T-helper 2 cell treated with Interferon-gamma antibody and Interleukin-4, amounts not matched to agents 100 ng/mL and 5 ng/mL, for 36 hours (primary cell): ENCODE data around the gene OR13G1. TPM values are rescaled to one million over a fixed set of nuclear protein-coding genes. Genes with fewer than 3 reads are reported as not detected.

ENCODE experiments used
- total RNA-seq: library from RNA; stranded (reverse); gene quantifications from 2 replicates; pipeline ENCODE4 v1.2.3, GENCODE V29; 2022

Gene OR13G1
- total RNA-seq, 1 donor from 2014 or later: not detected

Other genes starting within 250 kb of the OR13G1 start
- gene OR2B11, start 221.6 kb downstream of the OR13G1 start, total RNA-seq: not detected in 2 replicates
- 0.02 TPM in 1 of 2 replicates, not detected in the other for gene OR2C3, start 143.3 kb downstream of the OR13G1 start, total RNA-seq
- 0.05 and 0.16 TPM in 2 replicates for gene GCSAML, start 130.6 kb downstream of the OR13G1 start, total RNA-seq
- gene OR2G2, start 91.4 kb downstream of the OR13G1 start, total RNA-seq: not detected in 2 replicates
- not detected in 2 replicates for gene OR2G3, start 74.2 kb downstream of the OR13G1 start, total RNA-seq
- gene OR6F1, start 36.9 kb upstream of the OR13G1 start, total RNA-seq: not detected in 2 replicates
- gene OR14K1, start 58.9 kb upstream of the OR13G1 start, total RNA-seq: not detected in 2 replicates
- not detected in 2 replicates for gene OR14A2, start 68.4 kb upstream of the OR13G1 start, total RNA-seq
- gene OR1C1, start 80.8 kb upstream of the OR13G1 start, total RNA-seq: not detected in 2 replicates
- not detected in 2 replicates for gene OR14A16, start 144.4 kb upstream of the OR13G1 start, total RNA-seq
- gene OR11L1, start 162.2 kb upstream of the OR13G1 start, total RNA-seq: not detected in 2 replicates
- 2.6 and 2.7 TPM in 2 replicates for gene TRIM58, start 177.4 kb upstream of the OR13G1 start, total RNA-seq
- 0.75 and 0.93 TPM in 2 replicates for gene OR2W3, start 215.8 kb upstream of the OR13G1 start, total RNA-seq
- gene OR2T8, start 240.5 kb upstream of the OR13G1 start, total RNA-seq: not detected in 2 replicates
- gene OR2AJ1, start 245.2 kb upstream of the OR13G1 start, total RNA-seq: not detected in 2 replicates